GM19193 (cell line): ENCODE data around the gene TNFRSF18.

ENCODE experiments used
- POLR2A ChIP-seq: IDR thresholded peaks from 4 replicates; pipeline ENCODE4 v1.6.1; 2011; ENCODE audit not compliant: insufficient read depth, insufficient read length; ENCODE audit errors: extremely low read depth

TNFRSF18 gene

GRCh38 chr1:1213345-1214265 is 7.2 kb upstream of the TNFRSF18 start, which contains the start of gene TNFRSF4:
Gene TNFRSF4, minus strand, starts transcription at chr1:1214153. Its CDS starts 26 bp downstream, at chr1:1214127.
- TF ChIP-seq POLR2A, result no peak

GRCh38 chr1:1212780-1213344 is 6.5 kb upstream of the TNFRSF18 start:
- no peak for TF ChIP-seq POLR2A

- TF ChIP-seq POLR2A, result no peak
Observed at GRCh38 chr1:1211541-1212441, 5.4 kb upstream of the TNFRSF18 start.

GRCh38 chr1:1210726-1211540 is 4.5 kb upstream of the TNFRSF18 start:
- no peak for TF ChIP-seq POLR2A

- TF ChIP-seq POLR2A, result no peak
Observed at GRCh38 chr1:1208713-1209433, 2.5 kb upstream of the TNFRSF18 start.

GRCh38 chr1:1207571-1207892 is 1.1 kb upstream of the TNFRSF18 start:
- no peak for TF ChIP-seq POLR2A

- TF ChIP-seq POLR2A, result no peak
Observed at GRCh38 chr1:1206966-1207531, 657 bp upstream of the TNFRSF18 start.

- TF ChIP-seq POLR2A, result no peak
Observed at GRCh38 chr1:1205769-1206375, 520 bp downstream of the TNFRSF18 start.

GRCh38 chr1:1204998-1205768 is 1.2 kb downstream of the TNFRSF18 start:
- no peak for TF ChIP-seq POLR2A

- no peak for TF ChIP-seq POLR2A
Observed at GRCh38 chr1:1204425-1204920, 1.9 kb downstream of the TNFRSF18 start.

GRCh38 chr1:1203561-1204424 is 2.6 kb downstream of the TNFRSF18 start:
- no peak for TF ChIP-seq POLR2A

GRCh38 chr1:1202831-1203560 is 3.4 kb downstream of the TNFRSF18 start:
- TF ChIP-seq POLR2A, result no peak
